ENCODE measurements around the gene GNA15.
"Not testable (repeated sequence)": the region's sequence is repeated elsewhere in the genome, so short reads cannot be mapped to it uniquely, and the experiment has no call there.

GNA15 gene

GRCh38 chr19:3150739-3151329 lies 15.0 kb downstream of the GNA15 start:
- no peak overlapping the region for H3K4me3 ChIP-seq (replicated peaks; ENCODE audit: low read depth, low read length)
- DNase-seq (ENCODE audit: extremely low read depth, low read depth): no peak
- TF ChIP-seq CTCF (IDR thresholded peaks at IDR 0.05; ENCODE audit: low read depth, low read length, missing control alignments): no peak

- no peak for TF ChIP-seq CTCF (IDR thresholded peaks at IDR 0.05; ENCODE audit: low read depth, low read length, missing control alignments)
- H3K4me3 ChIP-seq (replicated peaks; ENCODE audit: low read depth, low read length): no peak overlapping the region
- DNase-seq (ENCODE audit: extremely low read depth, low read depth): no peak
These were observed 16.0 kb downstream of the GNA15 start for GRCh38 chr19:3151563-3152418.

GRCh38 chr19:3152419-3152780 lies 16.6 kb downstream of the GNA15 start:
- no peak overlapping the region for H3K4me3 ChIP-seq (replicated peaks; ENCODE audit: low read depth, low read length)
- TF ChIP-seq CTCF (IDR thresholded peaks at IDR 0.05; ENCODE audit: low read depth, low read length, missing control alignments): no peak
- DNase-seq (ENCODE audit: extremely low read depth, low read depth): no peak

- DNase-seq (ENCODE audit: extremely low read depth, low read depth): no peak
- TF ChIP-seq CTCF (IDR thresholded peaks at IDR 0.05; ENCODE audit: low read depth, low read length, missing control alignments): no peak
These were observed 17.7 kb downstream of the GNA15 start for GRCh38 chr19:3153286-3154230.

GRCh38 chr19:3154447-3154846 lies 18.6 kb downstream of the GNA15 start:
- not testable (repeated sequence) for H3K4me3 ChIP-seq (replicated peaks; ENCODE audit: low read depth, low read length); DNase-seq (ENCODE audit: extremely low read depth, low read depth)

More at GRCh38 chr19:3153286-3154230, 17.7 kb downstream of the GNA15 start:
- no peak overlapping the region for H3K4me3 ChIP-seq (replicated peaks; ENCODE audit: low read depth, low read length)

- TF ChIP-seq CTCF (IDR thresholded peaks at IDR 0.05; ENCODE audit: low read depth, low read length, missing control alignments): no peak
- H3K4me3 ChIP-seq (replicated peaks; ENCODE audit: low read depth, low read length): no peak overlapping the region
- peak; percentile 98 for DNase-seq (ENCODE audit: extremely low read depth, low read depth)
These were observed 19.3 kb downstream of the GNA15 start for GRCh38 chr19:3154957-3155736.

All from HFF-Myc (cell line).